A673 (cell line): ENCODE data around the gene SORCS1.

Experiments
- CTCF ChIP-seq: fragments of 300-800, 200-600 bp; sonication (generic); conservative IDR thresholded peaks from 2 replicates; pipeline ENCODE4 v1.5.1; 2017; ENCODE audit warnings: low read depth, mild to moderate bottlenecking, antibody characterized with exemption, low read length, moderate library complexity, mixed read lengths
- EZH2 ChIP-seq: fragments of 200-600 bp; sonication (generic); IDR thresholded peaks from 2 replicates; pipeline ENCODE4 v1.6.1; 2017; ENCODE audit warnings: borderline replicate concordance, low read depth, mild to moderate bottlenecking, mixed read lengths, antibody characterized with exemption, low read length; ENCODE audit not compliant: poor library complexity, severe bottlenecking

- TF ChIP-seq CTCF = no peak
- TF ChIP-seq EZH2 = no peak
Measured at GRCh38 chr10:106696239-106696638, 468.3 kb downstream of the SORCS1 start.
